ENCODE data around the gene BOLA1.

- TF ChIP-seq POLR2AphosphoS5 (IDR thresholded peaks at IDR 0.05) (no peak), MXI1 (conservative IDR thresholded peaks at IDR 0.05; ENCODE audit: poor library complexity, severe bottlenecking) (no peak)
- TF ChIP-seq, protein P1, sequence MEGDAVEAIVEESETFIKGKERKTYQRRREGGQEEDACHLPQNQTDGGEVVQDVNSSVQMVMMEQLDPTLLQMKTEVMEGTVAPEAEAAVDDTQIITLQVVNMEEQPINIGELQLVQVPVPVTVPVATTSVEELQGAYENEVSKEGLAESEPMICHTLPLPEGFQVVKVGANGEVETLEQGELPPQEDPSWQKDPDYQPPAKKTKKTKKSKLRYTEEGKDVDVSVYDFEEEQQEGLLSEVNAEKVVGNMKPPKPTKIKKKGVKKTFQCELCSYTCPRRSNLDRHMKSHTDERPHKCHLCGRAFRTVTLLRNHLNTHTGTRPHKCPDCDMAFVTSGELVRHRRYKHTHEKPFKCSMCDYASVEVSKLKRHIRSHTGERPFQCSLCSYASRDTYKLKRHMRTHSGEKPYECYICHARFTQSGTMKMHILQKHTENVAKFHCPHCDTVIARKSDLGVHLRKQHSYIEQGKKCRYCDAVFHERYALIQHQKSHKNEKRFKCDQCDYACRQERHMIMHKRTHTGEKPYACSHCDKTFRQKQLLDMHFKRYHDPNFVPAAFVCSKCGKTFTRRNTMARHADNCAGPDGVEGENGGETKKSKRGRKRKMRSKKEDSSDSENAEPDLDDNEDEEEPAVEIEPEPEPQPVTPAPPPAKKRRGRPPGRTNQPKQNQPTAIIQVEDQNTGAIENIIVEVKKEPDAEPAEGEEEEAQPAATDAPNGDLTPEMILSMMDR (IDR thresholded peaks at IDR 0.05; ENCODE audit: poor library complexity, severe bottlenecking), result no peak
These were observed 49.4 kb upstream of the BOLA1 start for GRCh38 chr1:149849947-149850360.

Measured in neural cell (in vitro differentiated cells).